Measurements from ENCODE around the gene ERC2. TPM values are rescaled to one million over a fixed set of nuclear protein-coding genes. Genes with fewer than 3 reads are reported as not detected.

Gene ERC2
- total and polyA plus RNA-seq, 2 of the 13 experiments (the other 11 are each of a cell fraction or from before 2014, with no cell fraction given), result 0.16 to 0.22 TPM

- 0% methylated on average over 2 of the region's 2 CpGs for whole genome bisulfite sequencing (ENCODE audit: low lambda C conversion rate)
- no peak overlapping the region for H3K9ac ChIP-seq (ENCODE audit: insufficient read depth, low read depth, low read length)
- no peak overlapping the region for H3K27ac ChIP-seq (ENCODE audit: extremely low read length, insufficient read depth, low read length)
- TF ChIP-seq ZNF75D (CRISPR knock-in tag; IDR thresholded peaks at IDR 0.05; ENCODE audit: borderline replicate concordance), result no peak
- TF ChIP-seq ZNF317 (CRISPR knock-in tag; IDR thresholded peaks at IDR 0.05), result no peak
- no peak for TF ChIP-seq ZNF747 (CRISPR knock-in tag; IDR thresholded peaks at IDR 0.05; ENCODE audit: borderline replicate concordance)
- no peak for TF ChIP-seq AGO2 (optimal IDR thresholded peaks at IDR 0.05; ENCODE audit: low read depth, low read length)
- no peak for TF ChIP-seq TIGD3 (CRISPR knock-in tag; IDR thresholded peaks at IDR 0.05; ENCODE audit: borderline replicate concordance)
- no peak for TF ChIP-seq ZNF557 (CRISPR knock-in tag; IDR thresholded peaks at IDR 0.05)
- no peak for TF ChIP-seq ATM (IDR thresholded peaks at IDR 0.05; ENCODE audit: borderline replicate concordance)
- TF ChIP-seq ZSCAN22 (CRISPR knock-in tag; IDR thresholded peaks at IDR 0.05), result no peak
- TF ChIP-seq PAF1 (CRISPR knock-in tag; IDR thresholded peaks at IDR 0.05), result no peak
- TF ChIP-seq ZNF430 (CRISPR knock-in tag; IDR thresholded peaks at IDR 0.05), result no peak
- TF ChIP-seq, protein P1, sequence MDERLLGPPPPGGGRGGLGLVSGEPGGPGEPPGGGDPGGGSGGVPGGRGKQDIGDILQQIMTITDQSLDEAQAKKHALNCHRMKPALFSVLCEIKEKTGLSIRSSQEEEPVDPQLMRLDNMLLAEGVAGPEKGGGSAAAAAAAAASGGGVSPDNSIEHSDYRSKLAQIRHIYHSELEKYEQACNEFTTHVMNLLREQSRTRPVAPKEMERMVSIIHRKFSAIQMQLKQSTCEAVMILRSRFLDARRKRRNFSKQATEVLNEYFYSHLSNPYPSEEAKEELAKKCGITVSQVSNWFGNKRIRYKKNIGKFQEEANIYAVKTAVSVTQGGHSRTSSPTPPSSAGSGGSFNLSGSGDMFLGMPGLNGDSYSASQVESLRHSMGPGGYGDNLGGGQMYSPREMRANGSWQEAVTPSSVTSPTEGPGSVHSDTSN (CRISPR knock-in tag; IDR thresholded peaks at IDR 0.05), result no peak
- no peak for TF ChIP-seq ETV6 (CRISPR knock-in tag; conservative IDR thresholded peaks at IDR 0.05)
- no peak for TF ChIP-seq ZNF264 (CRISPR knock-in tag; IDR thresholded peaks at IDR 0.05)
- TF ChIP-seq ZNF749 (CRISPR knock-in tag; IDR thresholded peaks at IDR 0.05; ENCODE audit: borderline replicate concordance), result no peak
- TF ChIP-seq POLR2G (IDR thresholded peaks at IDR 0.05; ENCODE audit: low read depth, low read length), result no peak
- TF ChIP-seq DNMT1 (CRISPR knock-in tag; IDR thresholded peaks at IDR 0.05), result no peak
- TF ChIP-seq ZNF225 (CRISPR knock-in tag; IDR thresholded peaks at IDR 0.05), result no peak
- no peak for TF ChIP-seq FOSL1 (CRISPR knock-in tag; IDR thresholded peaks at IDR 0.05; ENCODE audit: borderline replicate concordance)
- no peak for TF ChIP-seq ZNF333 (CRISPR knock-in tag; IDR thresholded peaks at IDR 0.05; ENCODE audit: borderline replicate concordance)
- no peak for TF ChIP-seq PRDM15 (CRISPR knock-in tag; IDR thresholded peaks at IDR 0.05)
- H3K4me1 ChIP-seq (ENCODE audit: insufficient read depth, low read length), result no peaks in the 10 kb centered on the region
- FAIRE-seq, result no peak
- no peaks in the 10 kb centered on the region for H3K27me3 ChIP-seq (ENCODE audit: control insufficient read depth in 1 of 2, insufficient read depth in 2 of 2, low read length in 2 of 2)
- no peaks in the 10 kb centered on the region for H3K9me3 ChIP-seq (ENCODE audit: low read length)
- CTCF ChIA-PET (ENCODE audit: low intra/inter-chr PET ratio, low total read pairs), result no interaction called here
- H3K4me3 ChIP-seq (replicated peaks in 1 of 3; ENCODE audit: insufficient read depth in 1 of 3, low read depth in 2 of 3, low read length in 3 of 3), result no peak overlapping the region
- ATAC-seq, result no peak
- no peaks in the 10 kb centered on the region for H4K20me1 ChIP-seq (ENCODE audit: insufficient read depth, low read length)
- no peak for DNase-seq (ENCODE audit: low spot score)
- no peaks in the 10 kb centered on the region for H3K36me3 ChIP-seq (replicated peaks in 1 of 2; ENCODE audit: control insufficient read depth in 1 of 2, insufficient read depth in 2 of 2, low read length in 2 of 2)
- in situ Hi-C loops (cut with HindIII; ENCODE audit: extremely low pct_ligation_motif_present, low pct_unique_long_range_greater_than_20kb), result no loop called here
- H3K4me2 ChIP-seq (ENCODE audit: low read depth, low read length), result no peak overlapping the region
- BruUV-seq (replicated peaks), result no TSS peak
- POLR2A ChIA-PET, result no interaction called here
- no peak overlapping the region for H2AFZ ChIP-seq (ENCODE audit: low read length)
- intact Hi-C loops (cut with micrococcal nuclease; ENCODE audit: unreplicated experiment), result no loop called here
- no peaks in the 10 kb centered on the region for H3K79me2 ChIP-seq (ENCODE audit: insufficient read depth, low read length)
Observed at GRCh38 chr3:56180433-56180832, 287.8 kb downstream of the ERC2 start.
